Activated gamma-delta T cell treated with anti-CD3 and anti-CD28 coated beads, Interleukin-2, amount 50 U/mL, for 16 hours (primary cell): ENCODE data around the gene SLX9.

Experiments used
- DNase-seq: peaks from one replicate; pipeline ENCODE4 v3.0.0-alpha.2; 2020; ENCODE audit warnings: low read depth

SLX9 gene

DNA sequence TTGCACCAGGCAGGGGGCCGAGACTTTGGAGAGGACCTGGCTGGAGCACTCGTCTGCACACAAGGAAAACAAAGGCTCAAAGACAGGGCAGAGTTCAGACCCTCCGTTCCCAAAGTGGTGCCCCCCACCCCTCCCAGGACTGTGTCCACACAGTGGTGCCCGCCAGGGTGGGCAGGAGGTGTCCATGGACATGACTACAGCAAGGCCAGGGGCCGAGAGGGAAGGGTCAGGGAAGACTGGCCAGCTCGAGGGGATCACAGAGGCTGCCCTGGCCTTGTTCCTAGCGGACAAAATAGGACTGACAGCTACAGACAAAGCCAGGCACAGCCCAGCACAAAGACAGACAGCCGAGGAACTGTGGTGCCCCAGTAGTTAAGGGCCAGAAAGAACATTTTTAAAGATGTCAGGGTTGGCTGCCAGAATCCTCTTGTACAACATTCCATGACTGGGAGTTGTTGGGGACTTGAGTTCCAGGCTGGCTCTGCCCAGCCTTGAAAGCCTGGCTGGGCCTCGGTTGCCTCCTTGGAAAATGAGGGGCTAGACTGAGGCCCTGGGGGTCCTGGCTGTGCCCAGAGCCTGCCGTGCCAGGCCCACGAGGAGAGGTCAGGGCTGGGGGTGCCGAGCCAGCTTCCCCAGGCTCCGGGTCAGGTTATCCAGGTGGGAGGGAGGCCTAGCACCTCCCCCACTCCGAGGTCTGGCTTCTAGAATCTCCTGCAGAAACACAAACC is 63.7 kb downstream of the SLX9 start:
- no peak for DNase-seq

DNA sequence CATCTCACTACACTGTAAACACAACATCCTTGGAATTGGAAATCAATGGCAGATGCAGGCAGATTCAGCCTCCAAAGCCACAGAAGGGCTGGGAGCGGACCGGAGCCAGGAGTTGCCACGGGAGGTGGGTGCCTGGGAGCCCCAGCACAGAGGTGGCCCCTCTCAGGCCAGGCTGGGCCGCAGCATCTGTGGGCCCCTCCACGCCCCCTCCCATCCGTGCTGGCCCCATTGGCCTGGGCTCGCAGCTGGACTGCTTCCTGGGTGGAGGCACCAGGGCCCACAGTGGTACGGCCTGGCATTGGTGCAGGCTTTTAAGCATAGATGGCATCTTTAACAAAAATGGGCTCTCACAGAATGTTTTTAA is 64.2 kb downstream of the SLX9 start:
- no peak for DNase-seq

DNA sequence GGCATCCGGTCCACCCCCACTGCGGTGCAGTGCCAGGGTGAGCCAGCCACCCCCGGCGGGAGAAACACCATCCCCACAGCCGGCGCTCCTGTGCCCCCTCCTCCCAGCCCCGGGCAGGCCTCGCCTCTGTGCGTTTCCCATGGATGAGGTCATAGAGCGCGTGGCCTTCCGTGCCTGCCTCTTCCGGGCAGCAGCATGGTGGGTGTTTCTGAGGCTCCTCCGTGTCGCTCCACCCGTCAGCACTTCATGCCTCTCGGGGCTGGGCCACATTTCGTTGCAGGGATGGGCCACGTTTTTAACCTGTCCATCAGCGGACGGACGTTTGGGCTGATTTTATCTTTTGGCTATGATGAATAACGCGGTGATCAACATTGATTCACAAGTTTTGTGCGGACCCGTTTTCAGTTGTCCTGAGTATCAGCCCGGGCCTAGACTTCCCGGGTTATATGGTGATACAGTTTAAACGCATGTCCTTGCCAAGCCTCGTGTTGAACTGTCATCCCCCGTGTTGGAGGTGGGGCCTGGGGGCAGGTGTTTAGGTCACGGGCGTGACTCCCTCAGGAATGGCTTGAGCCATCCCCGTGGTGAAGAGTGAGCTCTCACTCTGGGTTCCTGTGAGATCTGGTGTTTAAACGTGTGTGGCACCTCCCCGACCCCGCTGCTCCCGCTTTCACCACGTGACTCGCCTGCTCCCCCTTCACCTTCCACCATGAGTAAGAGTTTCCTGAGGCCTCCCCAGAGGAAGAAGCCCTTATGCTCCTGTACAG is 64.8 kb downstream of the SLX9 start:
- DNase-seq = no peak

- no peak for DNase-seq
Measured at GRCh38 chr21:45006536-45007095, 66.8 kb downstream of the SLX9 start.

- DNase-seq = no peak
Measured at GRCh38 chr21:45009616-45010015, 69.8 kb downstream of the SLX9 start.

DNA sequence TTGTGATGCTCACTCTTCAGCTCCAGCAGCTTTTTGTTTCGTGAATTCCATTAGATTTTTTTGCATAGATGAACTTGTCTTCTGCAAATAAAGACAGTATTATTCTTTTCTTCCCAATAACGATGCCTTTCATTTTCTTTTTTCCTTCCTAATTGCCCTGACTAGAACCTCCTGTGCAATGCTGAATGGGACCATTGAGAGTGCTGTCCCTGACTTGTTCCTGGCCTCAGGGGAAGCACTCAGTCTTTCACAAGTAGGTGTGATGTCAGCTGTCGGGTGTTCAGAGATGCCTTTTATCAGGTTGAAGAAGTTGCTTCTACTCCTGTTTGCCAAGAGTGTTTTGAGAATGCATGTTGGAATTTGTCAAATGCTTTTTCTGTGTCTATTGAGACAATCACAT is 70.3 kb downstream of the SLX9 start:
- no peak for DNase-seq

DNA sequence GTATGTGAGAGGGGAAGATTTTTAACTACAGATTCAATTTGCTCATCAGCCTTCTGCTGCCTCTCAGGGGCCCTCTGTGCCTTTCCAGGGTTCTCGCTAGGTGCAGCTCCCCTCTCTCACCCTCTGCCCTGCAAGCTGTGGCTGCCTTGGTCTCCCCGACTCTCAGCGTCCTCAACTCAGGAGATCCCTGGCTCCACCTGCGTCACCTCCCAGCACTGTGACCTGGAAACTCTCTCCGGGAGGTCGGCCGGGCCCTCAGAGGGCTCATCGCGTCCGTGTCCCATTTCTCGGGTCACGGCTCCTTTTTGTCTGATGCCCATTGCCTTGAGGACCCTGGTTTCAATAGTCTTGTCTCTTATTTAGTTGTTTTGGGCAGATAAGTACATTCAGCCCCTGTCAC is 71.0 kb downstream of the SLX9 start:
- DNase-seq = no peak

DNA sequence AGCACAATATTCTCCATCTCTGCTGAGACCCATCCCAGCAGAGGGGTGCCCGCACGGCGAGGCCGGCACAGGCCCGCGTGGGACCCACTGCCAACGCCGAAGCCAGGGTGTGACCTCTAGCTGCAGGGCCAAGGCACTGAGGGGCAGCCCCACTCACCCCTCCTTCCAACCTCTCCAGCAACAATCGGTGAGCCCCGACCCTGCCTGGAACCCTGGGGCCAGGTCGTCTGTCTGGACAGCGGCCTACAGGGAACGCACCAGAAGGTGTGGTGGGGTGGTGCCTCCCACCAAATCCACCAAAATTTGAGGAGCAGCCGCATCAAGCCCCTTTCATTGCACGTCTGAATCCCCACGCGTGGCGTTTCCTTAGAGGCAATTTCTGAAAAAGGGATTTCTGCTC is 71.6 kb downstream of the SLX9 start:
- DNase-seq = no peak

DNA sequence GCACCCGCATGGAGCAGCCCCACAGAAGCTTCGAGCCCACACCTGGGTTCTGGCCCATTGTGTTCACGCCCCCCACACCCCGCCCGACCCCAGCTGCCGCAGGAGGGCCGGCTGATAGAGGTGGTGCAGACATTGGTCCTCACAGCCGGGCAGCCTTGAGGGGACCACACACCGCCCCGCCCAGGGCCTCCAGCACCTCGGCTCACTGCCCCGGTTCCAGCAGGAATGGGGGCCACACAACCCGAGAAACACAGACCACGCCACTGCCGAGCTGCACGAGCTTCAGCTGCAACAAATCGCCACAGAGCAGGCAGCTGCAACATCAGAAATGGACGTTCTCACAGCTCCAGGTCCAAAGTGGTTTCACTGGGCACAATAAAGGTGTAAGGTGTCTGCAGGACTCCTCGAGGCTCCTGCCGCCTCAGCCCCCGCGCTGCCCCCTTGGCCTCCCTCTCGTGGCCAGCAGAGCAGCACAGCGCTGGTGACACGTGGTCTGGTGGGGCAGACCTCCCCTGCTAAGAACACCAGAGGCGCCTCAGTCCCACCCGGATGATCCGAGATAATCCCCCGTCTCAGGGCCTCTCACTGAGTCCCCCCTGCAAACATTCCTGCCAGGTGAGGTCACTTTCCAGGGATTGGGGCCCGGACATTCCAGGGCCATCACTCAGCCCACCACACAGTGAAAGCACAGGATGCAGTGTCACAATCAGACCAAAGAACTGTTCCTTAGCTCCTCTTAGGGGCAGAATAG is 72.3 kb downstream of the SLX9 start:
- DNase-seq = no peak

GRCh38 chr21:45012662-45013259 is 72.9 kb downstream of the SLX9 start:
- no peak for DNase-seq

GRCh38 chr21:45013260-45013841 is 73.5 kb downstream of the SLX9 start:
- DNase-seq = no peak

DNA sequence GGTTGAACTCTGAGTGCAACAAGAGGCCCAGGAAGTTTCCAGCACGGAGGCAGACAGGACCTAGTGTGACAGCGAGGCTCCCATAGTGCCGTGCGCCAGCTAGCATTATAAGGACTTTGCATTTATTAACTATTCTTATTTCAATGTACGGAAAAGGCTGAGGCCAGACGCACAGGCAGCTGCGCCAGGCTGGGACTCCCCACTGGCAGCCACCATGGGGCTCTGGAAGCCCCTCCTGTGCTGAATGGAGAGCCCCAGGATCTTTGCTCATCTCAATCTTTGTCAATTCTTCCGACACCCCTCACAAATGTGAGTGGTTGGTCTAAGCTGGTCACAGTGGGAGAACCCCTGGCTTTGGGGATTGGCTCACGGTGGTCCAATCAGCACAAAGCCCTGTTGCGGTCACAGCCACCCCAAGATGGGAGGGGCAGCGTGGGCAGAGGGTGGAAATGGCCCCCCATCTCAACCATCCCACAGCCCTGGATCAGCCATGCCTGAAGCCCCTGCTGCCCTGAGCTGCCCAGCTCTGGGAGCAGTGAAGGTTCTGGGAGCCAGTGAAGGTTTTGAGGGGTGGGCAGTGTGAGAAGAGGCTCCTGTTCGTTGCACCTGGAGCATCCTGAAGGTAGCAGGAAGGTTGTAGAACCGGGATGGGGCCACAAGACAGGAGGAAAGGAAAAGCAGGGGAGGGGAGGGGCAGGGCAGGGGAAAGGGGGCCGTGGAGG is 75.1 kb downstream of the SLX9 start:
- DNase-seq = no peak

- no peak for DNase-seq
Measured at GRCh38 chr21:45015469-45015860, 75.6 kb downstream of the SLX9 start.

DNA sequence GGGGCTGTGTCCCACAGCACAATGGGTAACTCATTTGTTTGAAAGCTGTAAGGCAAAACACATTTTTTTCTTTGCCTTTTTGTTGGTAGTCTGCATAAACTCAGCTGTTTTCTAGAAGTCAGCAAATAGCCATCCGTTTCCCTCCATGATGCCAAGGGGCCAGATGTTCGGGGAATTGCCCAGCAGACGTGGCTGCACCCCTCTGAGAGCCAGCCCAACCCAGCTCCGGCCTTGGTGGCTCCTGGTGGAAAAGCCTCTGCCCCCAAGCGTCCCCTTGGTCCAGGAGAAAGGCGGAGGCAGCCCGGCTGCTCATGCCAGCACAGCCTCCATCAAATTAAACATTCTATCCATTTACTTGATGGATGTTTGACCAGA is 76.2 kb downstream of the SLX9 start:
- DNase-seq = no peak

GRCh38 chr21:45016406-45017038 is 76.7 kb downstream of the SLX9 start:
- no peak for DNase-seq

GRCh38 chr21:45017039-45017960 is 77.5 kb downstream of the SLX9 start:
- no peak for DNase-seq

- no peak for DNase-seq
Measured at GRCh38 chr21:45018131-45019075, 78.6 kb downstream of the SLX9 start.

DNA sequence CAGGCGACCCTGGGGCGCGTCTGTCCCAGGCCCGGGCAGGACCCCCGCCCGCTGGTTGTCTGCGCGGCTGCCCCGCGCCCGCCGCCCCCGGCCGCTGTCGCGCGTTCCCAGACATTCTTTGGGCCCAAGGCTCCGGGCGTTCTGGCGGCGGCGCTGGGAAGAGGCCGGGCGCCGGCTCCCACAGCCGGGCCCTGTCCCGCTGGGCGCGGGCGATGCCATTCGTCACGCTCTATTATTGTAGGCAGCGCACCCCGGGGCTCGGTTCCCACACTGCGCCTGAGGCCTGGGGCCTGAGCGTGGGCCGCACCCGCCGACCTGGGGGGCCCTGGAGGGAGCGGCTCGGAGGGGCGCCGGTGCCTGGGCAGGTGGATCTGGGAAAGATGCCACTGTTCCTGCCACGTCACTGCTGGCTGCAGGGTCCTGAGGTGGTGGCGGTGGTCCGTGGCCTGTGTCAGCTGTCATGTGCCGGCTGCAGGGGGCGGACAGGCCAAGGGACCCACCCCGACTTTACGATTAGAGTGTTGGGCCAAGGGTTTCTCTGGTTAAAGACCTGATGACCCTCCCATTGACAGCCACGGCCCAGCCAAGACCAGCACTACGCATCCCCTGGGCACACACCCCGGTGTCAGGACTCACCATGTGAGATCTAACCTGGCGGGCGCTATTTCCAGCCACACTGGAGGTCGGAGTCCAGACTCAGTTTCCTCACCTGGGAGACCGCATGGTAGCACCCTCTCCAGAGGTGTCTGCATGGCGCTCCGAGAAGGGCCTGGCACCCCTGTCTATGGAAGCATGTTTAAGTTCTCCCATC is 79.5 kb downstream of the SLX9 start:
- no peak for DNase-seq
